Measurements from ENCODE around the gene GLIPR1L1. TPM values are rescaled to one million over a fixed set of nuclear protein-coding genes. Genes with fewer than 3 reads are reported as not detected.

The GLIPR1L1 gene
- total RNA-seq, 6 experiments from 2014 or later = not detected

DNA sequence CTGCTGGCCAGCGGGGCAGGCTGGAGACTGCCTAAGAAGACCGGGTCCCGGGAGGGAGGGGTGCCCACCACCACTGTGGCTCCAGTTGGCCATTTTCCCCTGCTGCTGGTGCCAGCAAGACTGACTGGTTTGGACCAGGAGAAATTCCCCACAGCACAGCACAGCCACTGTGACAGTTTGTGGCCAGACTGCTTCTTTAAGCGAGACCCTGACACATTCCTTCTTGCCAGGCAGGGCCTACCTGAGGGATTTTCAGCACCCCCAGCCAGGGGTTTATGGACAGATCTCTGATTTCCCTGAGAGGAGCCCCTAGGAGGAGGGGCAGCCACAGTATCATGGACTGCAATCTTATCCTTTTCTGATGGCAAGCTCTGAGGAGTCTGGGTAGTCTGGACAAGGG lies 15.5 kb downstream of the GLIPR1L1 start:
- no peak for TF ChIP-seq CTCF (IDR thresholded peaks at IDR 0.05)
- no peak overlapping the region for H3K27ac Mint-ChIP-seq
- H3K36me3 Mint-ChIP-seq (ENCODE audit: low read depth) = peaks cover 13% of the 10 kb centered on the region
- H3K27me3 Mint-ChIP-seq (ENCODE audit: insufficient read depth) = no peaks in the 10 kb centered on the region
- DNase-seq = no peak
- no peak overlapping the region for H3K4me3 Mint-ChIP-seq
- H3K4me1 Mint-ChIP-seq (ENCODE audit: low read depth) = peaks cover 6% of the 10 kb centered on the region
- H3K9me3 Mint-ChIP-seq = peaks cover 11% of the 10 kb centered on the region

- H3K9me3 Mint-ChIP-seq = peaks cover 15% of the 10 kb centered on the region
- H3K27ac Mint-ChIP-seq = no peak overlapping the region
Observed at GRCh38 chr12:75350413-75350812, 15.9 kb downstream of the GLIPR1L1 start.

GRCh38 chr12:75354011-75354410 lies 19.5 kb downstream of the GLIPR1L1 start:
- Mint-ChIP-seq H3K9me3 (peaks cover 15% of the 10 kb centered on the region), H3K27me3 (ENCODE audit: insufficient read depth) (no peaks in the 10 kb centered on the region), H3K4me3 (no peak overlapping the region), H3K27ac (no peak overlapping the region), H3K36me3 (ENCODE audit: low read depth) (peaks cover 17% of the 10 kb centered on the region), H3K4me1 (ENCODE audit: low read depth) (no peaks in the 10 kb centered on the region)
- TF ChIP-seq CTCF (IDR thresholded peaks at IDR 0.05) = no peak
- no peak for DNase-seq

More at GRCh38 chr12:75350413-75350812, 15.9 kb downstream of the GLIPR1L1 start:
- Mint-ChIP-seq H3K36me3 (ENCODE audit: low read depth) (peaks cover 17% of the 10 kb centered on the region), H3K27me3 (ENCODE audit: insufficient read depth) (no peaks in the 10 kb centered on the region), H3K4me1 (ENCODE audit: low read depth) (peaks cover 3% of the 10 kb centered on the region), H3K4me3 (no peak overlapping the region)
- no peak for DNase-seq
- no peak for TF ChIP-seq CTCF (IDR thresholded peaks at IDR 0.05)

- no peaks in the 10 kb centered on the region for H3K27me3 Mint-ChIP-seq (ENCODE audit: insufficient read depth)
- DNase-seq = no peak
- no peaks in the 10 kb centered on the region for H3K36me3 Mint-ChIP-seq (ENCODE audit: low read depth)
- H3K4me3 Mint-ChIP-seq = no peak overlapping the region
- no peak for TF ChIP-seq CTCF (IDR thresholded peaks at IDR 0.05)
- no peaks in the 10 kb centered on the region for H3K9me3 Mint-ChIP-seq
- no peak overlapping the region for H3K27ac Mint-ChIP-seq
- peaks cover 2% of the 10 kb centered on the region for H3K4me1 Mint-ChIP-seq (ENCODE audit: low read depth)
Observed at GRCh38 chr12:75360920-75361319, 26.4 kb downstream of the GLIPR1L1 start.

DNA sequence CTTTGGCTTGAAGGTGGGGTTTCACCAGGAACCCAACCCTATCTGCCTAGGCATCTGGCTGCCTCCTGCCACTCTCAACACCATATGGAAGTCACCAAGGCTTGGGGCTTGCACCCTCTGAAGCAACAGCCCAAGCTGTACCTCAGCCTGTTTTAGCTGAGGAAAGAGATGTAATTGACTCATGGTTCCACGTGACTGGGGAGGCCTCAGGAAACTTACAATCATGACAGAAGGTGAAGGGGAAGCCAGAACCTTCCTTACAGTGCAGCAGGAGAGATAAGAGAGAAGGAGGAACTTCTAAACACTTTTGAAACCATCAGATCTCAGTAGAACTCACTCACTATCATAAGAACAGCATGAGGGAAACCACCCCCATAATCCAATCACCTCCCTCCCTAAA lies 26.9 kb downstream of the GLIPR1L1 start:
- no peak for DNase-seq
- Mint-ChIP-seq H3K9me3 (no peaks in the 10 kb centered on the region), H3K27me3 (ENCODE audit: insufficient read depth) (no peaks in the 10 kb centered on the region), H3K4me3 (no peak overlapping the region), H3K27ac (no peak overlapping the region), H3K4me1 (ENCODE audit: low read depth) (peaks cover 7% of the 10 kb centered on the region), H3K36me3 (ENCODE audit: low read depth) (no peaks in the 10 kb centered on the region)
- no peak for TF ChIP-seq CTCF (IDR thresholded peaks at IDR 0.05)

DNA sequence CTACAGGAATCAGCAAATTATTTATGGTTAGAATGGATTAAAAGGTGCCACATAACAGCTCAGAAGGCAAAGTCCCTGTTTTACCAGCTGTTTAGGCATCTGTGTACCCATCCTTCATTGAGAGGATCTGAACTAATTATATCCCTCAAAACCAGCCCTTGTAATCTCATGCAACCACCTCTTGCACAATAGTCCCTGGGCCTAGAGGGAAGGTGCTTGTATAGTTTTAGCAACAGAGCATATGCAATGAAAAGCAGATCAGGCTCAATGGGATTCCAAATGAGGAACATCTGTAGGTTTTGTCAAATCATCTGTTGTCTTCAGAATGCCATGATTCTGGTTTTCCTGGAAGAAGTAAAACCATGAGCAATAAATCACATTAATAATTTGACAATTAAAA lies 30.4 kb downstream of the GLIPR1L1 start:
- Mint-ChIP-seq H3K27ac (no peak overlapping the region), H3K4me1 (ENCODE audit: low read depth) (peaks cover 13% of the 10 kb centered on the region), H3K27me3 (ENCODE audit: insufficient read depth) (no peaks in the 10 kb centered on the region), H3K9me3 (no peaks in the 10 kb centered on the region), H3K4me3 (no peak overlapping the region), H3K36me3 (ENCODE audit: low read depth) (no peaks in the 10 kb centered on the region)
- TF ChIP-seq CTCF (IDR thresholded peaks at IDR 0.05) = no peak
- DNase-seq = no peak
